GM12892 (cell line): ENCODE measurements around the gene WWC2.

Source experiments
- POLR2A ChIP-seq: IDR thresholded peaks from 2 replicates; pipeline ENCODE4 v1.6.1; 2011; ENCODE audit warnings: low read depth, low read length, control low read depth
- POLR2AphosphoS5 ChIP-seq: IDR thresholded peaks from 2 replicates; pipeline ENCODE4 v1.6.1; 2011; ENCODE audit warnings: low read depth, low read length, control low read depth
- TAF1 ChIP-seq: IDR thresholded peaks from 2 replicates; pipeline ENCODE4 v1.6.1; 2011; ENCODE audit warnings: low read depth, mild to moderate bottlenecking, control low read depth, low read length, borderline replicate concordance

- TF ChIP-seq POLR2A (no peak), TAF1 (no peak), POLR2AphosphoS5 (no peak)
Observed at GRCh38 chr4:183178201-183178600, 79.1 kb downstream of the WWC2 start.
